Right lobe of liver (tissue), 6 donors: ENCODE results near the gene MAGEA2. TPM values are rescaled to one million over a fixed set of nuclear protein-coding genes. Genes with fewer than 3 reads are reported as not detected.
A peak's percentile ranks its signal among the peaks of the same experiment; 100 is the strongest.
"Not testable (repeated sequence)": the region's sequence is repeated elsewhere in the genome, so short reads cannot be mapped to it uniquely, and the experiment has no call there.

Experiments used
- ATAC-seq, 4 donors: fragments of 200-7000 bp; cut with Tn5 transposase; one replicate each; pipeline ENCODE4 v1.9.1; 2020; ENCODE audit warnings: mild to moderate bottlenecking in 4 of 4, moderate library complexity in 4 of 4
- DNase-seq, 3 donors: peaks; one replicate each; pipeline ENCODE4 v3.0.0-alpha.2; 2020
- H3K27ac ChIP-seq, 3 donors: fragments of 200-600 bp; one replicate each; pipeline ENCODE4 v1.8.0; 2022
- H3K27me3 ChIP-seq, 2 donors: fragments of 200-600 bp; one replicate each; pipeline ENCODE4 v1.8.0; 2022
- H3K36me3 ChIP-seq, 4 donors: fragments of 200-600 bp; sonication (generic) in 1 of 4; one replicate each; pipeline versions ENCODE4 v1.5.1 to v1.8.0; 2017 to 2022; ENCODE audit warnings: control low read depth in 1 of 4
- H3K4me1 ChIP-seq, 4 donors: fragments of 200-600 bp; sonication (generic) in 1 of 4; one replicate each; pipeline versions ENCODE4 v1.5.1 to v1.8.0; 2017 to 2022; ENCODE audit warnings: control low read depth in 1 of 4
- H3K4me3 ChIP-seq, 3 donors: fragments of 200-600 bp; one replicate each; pipeline ENCODE4 v1.8.0; 2022
- H3K9me3 ChIP-seq, 4 donors: fragments of 200-600 bp; sonication (generic) in 1 of 4; one replicate each; pipeline versions ENCODE4 v1.5.1 to v1.8.0; 2017 to 2022; ENCODE audit warnings: control low read depth in 1 of 4
- CTCF ChIP-seq, 4 donors: fragments of 200-600 bp in 3 of 4; fragments of 450-650 bp in 1 of 4; IDR thresholded peaks; one replicate each; pipeline versions ENCODE4 v1.5.1 to v1.8.0; 2016 to 2022; ENCODE audit warnings: antibody characterized with exemption in 4 of 4, mild to moderate bottlenecking in 2 of 4
- POLR2A ChIP-seq: fragments of 450-650 bp; IDR thresholded peaks from one replicate; pipeline ENCODE4 v1.6.1; 2017; ENCODE audit warnings: antibody characterized with exemption, mild to moderate bottlenecking
- WGBS: methylation state at CpG from one replicate; pipeline ENCODE4 v1.1.6; 2018; ENCODE audit warnings: low coverage, low lambda C conversion rate; ENCODE audit not compliant: insufficient coverage; ENCODE audit errors: missing lambda C conversion rate; 5-methylcytosine and 5-hydroxymethylcytosine counted together
- intact Hi-C, 2 donors: fragments of 100-400 bp; cut with DNase I; formaldehyde crosslinking; loops; one replicate each; pipeline versions ENCODE4 v1.11.2 to v1.14.1; 2022
- total RNA-seq, 6 experiments: library from RNA; depleted of rRNA in 2 of 6; stranded (reverse); fragments of >200 nt in 2 of 6; fragmentation: NEBNext Ultra II Directional in 3 of 6; extraction: Animal tissue kit (Norgen Biotek cat#: 25700) in 3 of 6; gene quantifications; one replicate each; pipeline versions ENCODE4 v1.1.0 to v1.2.4, GENCODE V29; 2016 to 2023
- donor health status: DM: no; HTN: yes; CAD: no.
- donor health status: DM: no; HTN: no; CAD: no.
- donor health status: DM: no; HTN: no; CAD: no.
- donor health status: DM: no; HTN: yes; CAD: no.
- donor health status: DM: no; HTN: yes; CAD: no.

MAGEA2 gene
- total RNA-seq, 6 experiments from 2014 or later = not detected

- peak in 1 of 4 donors; percentile 19 for ATAC-seq
- intact Hi-C loops = no loop called here
These were observed 20.2 kb downstream of the MAGEA2 start, which contains the start of the genes CSAG1 and MAGEA12 for GRCh38 chrX:152733261-152733975. CSAG1 (minus strand) TSS chrX:152733721; CDS start chrX:152732460, 1,261 bp downstream. MAGEA12 (plus strand) TSS chrX:152733757; CDS start chrX:152736162, 2,405 bp downstream.

GRCh38 chrX:152725409-152725808 lies 28.2 kb downstream of the MAGEA2 start:
- DNase-seq (peak in 1 of 3 donors; percentile 2), ATAC-seq (no peak)
- H3K27me3 ChIP-seq = no peaks in the 10 kb centered on the region
- intact Hi-C loops = no loop called here
- H3K4me1 ChIP-seq = no peaks in the 10 kb centered on the region
- H3K27ac ChIP-seq = no peak overlapping the region
- no peaks in the 10 kb centered on the region for H3K36me3 ChIP-seq
- no peak overlapping the region for H3K4me3 ChIP-seq
- WGBS = 36% methylated on average over 4 of the region's 7 CpGs
- H3K9me3 ChIP-seq = no peaks in the 10 kb centered on the region
- TF ChIP-seq CTCF (IDR thresholded peaks at IDR 0.05) = no peak
- no peak for TF ChIP-seq POLR2A

More at GRCh38 chrX:152733261-152733975, 20.2 kb downstream of the MAGEA2 start, which contains the start of the genes CSAG1 and MAGEA12:
- TF ChIP-seq CTCF (IDR thresholded peaks at IDR 0.05) (no peak), POLR2A (no peak)
- no peaks in the 10 kb centered on the region for H3K36me3 ChIP-seq
- DNase-seq = peak in 1 of 3 donors; percentile 13
- no peaks in the 10 kb centered on the region for H3K27me3 ChIP-seq
- no peaks in the 10 kb centered on the region for H3K9me3 ChIP-seq
- H3K4me1 ChIP-seq = no peaks in the 10 kb centered on the region
- 75% methylated on average over 6 of the region's 21 CpGs for WGBS
- H3K4me3 ChIP-seq = no peak within 1 kb of the TSS
- no peak within 1 kb of the TSS for H3K27ac ChIP-seq

- not testable (repeated sequence) for ATAC-seq, DNase-seq
- WGBS = no CpG with 5 or more reads among the region's 35 CpGs
These were observed 39.5 kb downstream of the MAGEA2 start, which contains the start of gene MAGEA2B for GRCh38 chrX:152713815-152714787. MAGEA2B (plus strand) TSS chrX:152714628; CDS start chrX:152717107, 2,479 bp downstream.

GRCh38 chrX:152713195-152713594 lies 40.4 kb downstream of the MAGEA2 start:
- H3K4me1 ChIP-seq, H3K36me3 ChIP-seq, H3K9me3 ChIP-seq, ATAC-seq, H3K27ac ChIP-seq, intact Hi-C loops, H3K4me3 ChIP-seq, H3K27me3 ChIP-seq, DNase-seq: not testable (repeated sequence)
- WGBS = no CpG with 5 or more reads among the region's 5 CpGs

More at GRCh38 chrX:152713815-152714787, 39.5 kb downstream of the MAGEA2 start, which contains the start of gene MAGEA2B:
- H3K36me3 ChIP-seq, H3K9me3 ChIP-seq, H3K4me1 ChIP-seq, H3K27me3 ChIP-seq, H3K27ac ChIP-seq, H3K4me3 ChIP-seq, intact Hi-C loops: not testable (repeated sequence)

- ATAC-seq, H3K9me3 ChIP-seq, H3K4me1 ChIP-seq, H3K27me3 ChIP-seq, DNase-seq, intact Hi-C loops, H3K4me3 ChIP-seq, H3K36me3 ChIP-seq, H3K27ac ChIP-seq: not testable (repeated sequence)
- WGBS = no CpG with 5 or more reads among the region's 2 CpGs
These were observed 44.5 kb downstream of the MAGEA2 start, which contains the start of gene CSAG2 for GRCh38 chrX:152709173-152709572. CSAG2 (minus strand) TSS chrX:152709273; CDS start chrX:152709112, 161 bp downstream.

- peak; percentile 48 to 91 (median 60) for ATAC-seq
These were observed 47.1 kb downstream of the MAGEA2 start for GRCh38 chrX:152706500-152706899.

GRCh38 chrX:152700390-152700789 lies 53.3 kb downstream of the MAGEA2 start:
- H3K27me3 ChIP-seq, H3K36me3 ChIP-seq, H3K4me1 ChIP-seq, H3K4me3 ChIP-seq, H3K27ac ChIP-seq, intact Hi-C loops, H3K9me3 ChIP-seq: not testable (repeated sequence)
- DNase-seq (peak in 1 of 3 donors; percentile 20), ATAC-seq (peak in 1 of 4 donors; percentile 38)
- 71% methylated on average over 3 of the region's 5 CpGs for WGBS

More at GRCh38 chrX:152706500-152706899, 47.1 kb downstream of the MAGEA2 start:
- DNase-seq, H3K36me3 ChIP-seq, H3K4me3 ChIP-seq, intact Hi-C loops, H3K9me3 ChIP-seq, H3K27me3 ChIP-seq, H3K4me1 ChIP-seq, H3K27ac ChIP-seq: not testable (repeated sequence)
- 38% methylated on average over 2 of the region's 7 CpGs for WGBS
